MCF 10A (cell line): ENCODE results near the gene PPDPF. TPM values are rescaled to one million over a fixed set of nuclear protein-coding genes. Genes with fewer than 3 reads are reported as not detected.
"Not testable (repeated sequence)": the region's sequence is repeated elsewhere in the genome, so short reads cannot be mapped to it uniquely, and the experiment has no call there.

Experiments used
- BruUV-seq: library from RNA; stranded (reverse); fragments of 400-500 nt; replicated peaks from 2 replicates; lab custom pipeline; 2021; lab: Mats Ljungman, UMichigan
- CTCF ChIA-PET: fragments of 300-600 bp; sonication (Branson Sonifier 250); formaldehyde crosslinking; extraction: SDS; loops from one replicate; lab custom pipeline; 2021; ENCODE audit warnings: antibody characterized with exemption, inconsistent platforms; lab: Yijun Ruan, JAX
- POLR2A ChIA-PET: fragments of 300-600, 350-650 bp; sonication (Branson Sonifier 250); formaldehyde crosslinking; extraction: SDS; loops from one replicate; lab custom pipeline; 2020; ENCODE audit warnings: antibody characterized with exemption, inconsistent platforms; lab: Yijun Ruan, JAX
- DNase-seq: peaks from one replicate; pipeline ENCODE4 v3.0.0-alpha.2; 2018; ENCODE audit not compliant: unreplicated experiment
- H3K27ac Mint-ChIP-seq: one replicate; pipeline ENCODE4 v1.8.0; 2022; ENCODE audit warnings: mild to moderate bottlenecking, low read depth, mixed read lengths; ENCODE audit not compliant: unreplicated experiment
- H3K27me3 Mint-ChIP-seq: one replicate; pipeline ENCODE4 v1.8.0; 2022; ENCODE audit warnings: mixed read lengths; ENCODE audit not compliant: insufficient read depth, unreplicated experiment
- H3K36me3 Mint-ChIP-seq: one replicate; pipeline ENCODE4 v1.8.0; 2022; ENCODE audit warnings: mild to moderate bottlenecking, moderate library complexity, mixed read lengths; ENCODE audit not compliant: insufficient read depth, unreplicated experiment
- H3K4me1 Mint-ChIP-seq: one replicate; pipeline ENCODE4 v1.8.0; 2022; ENCODE audit warnings: mixed read lengths; ENCODE audit not compliant: insufficient read depth, unreplicated experiment
- H3K4me3 Mint-ChIP-seq: one replicate; pipeline ENCODE4 v1.8.0; 2022; ENCODE audit warnings: mild to moderate bottlenecking, moderate library complexity, mixed read lengths; ENCODE audit not compliant: unreplicated experiment
- H3K9me3 Mint-ChIP-seq: one replicate; pipeline ENCODE4 v1.8.0; 2022; ENCODE audit warnings: mixed read lengths; ENCODE audit not compliant: unreplicated experiment
- CTCF ChIP-seq: fragments of 200-600 bp; IDR thresholded peaks from one replicate; pipeline ENCODE4 v1.8.0; 2022; ENCODE audit warnings: antibody characterized with exemption, mild to moderate bottlenecking; ENCODE audit not compliant: unreplicated experiment
- intact Hi-C: fragments of 100-400 bp; cut with micrococcal nuclease; formaldehyde crosslinking; loops from 2 replicates; pipeline ENCODE4 v1.14.1; 2022
- total RNA-seq: library from RNA; stranded (reverse); gene quantifications from 2 replicates; pipeline ENCODE4 v1.2.3, GENCODE V29; 2022

PPDPF gene
- total RNA-seq, 1 experiment from 2014 or later, result 315 TPM

- TF ChIP-seq CTCF, result no peak
- BruUV-seq, result no TSS peak
- Mint-ChIP-seq H3K4me3 (no peak overlapping the region), H3K4me1 (no peaks in the 10 kb centered on the region), H3K36me3 (no peaks in the 10 kb centered on the region), H3K27ac (no peak overlapping the region), H3K27me3 (no peaks in the 10 kb centered on the region), H3K9me3 (no peaks in the 10 kb centered on the region)
- POLR2A ChIA-PET, result no interaction called here
- CTCF ChIA-PET, result no interaction called here
- intact Hi-C loops, result no loop called here
- DNase-seq, result no peak
Measured at GRCh38 chr20:63570281-63571086, 49.9 kb downstream of the PPDPF start.

GRCh38 chr20:63571087-63571478 is 50.5 kb downstream of the PPDPF start:
- H3K36me3 Mint-ChIP-seq, H3K4me1 Mint-ChIP-seq, H3K4me3 Mint-ChIP-seq, DNase-seq, H3K27ac Mint-ChIP-seq, BruUV-seq, intact Hi-C loops, CTCF ChIA-PET, H3K27me3 Mint-ChIP-seq, POLR2A ChIA-PET, H3K9me3 Mint-ChIP-seq: not testable (repeated sequence)

Other genes starting within 250 kb of the PPDPF start
- 93.6 and 97.2 TPM in 2 replicates for gene ARFGAP1, start 248.0 kb upstream of the PPDPF start, total RNA-seq
- 0.07 and 0.14 TPM in 2 replicates for gene COL20A1, start 227.6 kb upstream of the PPDPF start, total RNA-seq
- not detected in 2 replicates for gene CHRNA4, start 159.4 kb upstream of the PPDPF start, total RNA-seq
- gene KCNQ2, start 48.1 kb upstream of the PPDPF start, total RNA-seq, result not detected in 2 replicates
- gene EEF1A2, start 21.7 kb upstream of the PPDPF start, total RNA-seq, result 3.3 and 9.9 TPM in 2 replicates
- gene PTK6, start 16.6 kb downstream of the PPDPF start, total RNA-seq, result 3.8 and 4.4 TPM in 2 replicates
- 0.81 and 1.4 TPM in 2 replicates for gene SRMS, start 27.0 kb downstream of the PPDPF start, total RNA-seq
- gene FNDC11, start 33.4 kb downstream of the PPDPF start, total RNA-seq, result 2.4 and 3.9 TPM in 2 replicates
- 18.1 and 24.7 TPM in 2 replicates for gene HELZ2, start 53.5 kb downstream of the PPDPF start, total RNA-seq
- 14.9 and 19.6 TPM in 2 replicates for gene GMEB2, start 106.3 kb downstream of the PPDPF start, total RNA-seq
- gene STMN3, start 132.7 kb downstream of the PPDPF start, total RNA-seq, result 1.7 and 5.3 TPM in 2 replicates
- 27.9 and 39.2 TPM in 2 replicates for gene RTEL1, start 137.5 kb downstream of the PPDPF start, total RNA-seq
- 12.3 and 24.4 TPM in 2 replicates for gene TNFRSF6B, start 175.9 kb downstream of the PPDPF start, total RNA-seq
- gene ARFRP1, start 187.2 kb downstream of the PPDPF start, total RNA-seq, result 60.1 and 65.4 TPM in 2 replicates
- gene ZGPAT, start 187.3 kb downstream of the PPDPF start, total RNA-seq, result 19.5 and 22.2 TPM in 2 replicates
- 10.1 and 16.0 TPM in 2 replicates for gene LIME1, start 215.9 kb downstream of the PPDPF start, total RNA-seq
- gene SLC2A4RG, start 219.0 kb downstream of the PPDPF start, total RNA-seq, result 85.0 and 105 TPM in 2 replicates